NCI-H446 treated with DMSO at 0.1 percent for 48 hours (cell line): ENCODE data around the gene POU6F2.
"Not testable (repeated sequence)": the region's sequence is repeated elsewhere in the genome, so short reads cannot be mapped to it uniquely, and the experiment has no call there.

Experiments
- DNase-seq: peaks from one replicate; lab custom pipeline; 2025; lab: John Stamatoyannopoulos, UW

POU6F2 gene, protein sequence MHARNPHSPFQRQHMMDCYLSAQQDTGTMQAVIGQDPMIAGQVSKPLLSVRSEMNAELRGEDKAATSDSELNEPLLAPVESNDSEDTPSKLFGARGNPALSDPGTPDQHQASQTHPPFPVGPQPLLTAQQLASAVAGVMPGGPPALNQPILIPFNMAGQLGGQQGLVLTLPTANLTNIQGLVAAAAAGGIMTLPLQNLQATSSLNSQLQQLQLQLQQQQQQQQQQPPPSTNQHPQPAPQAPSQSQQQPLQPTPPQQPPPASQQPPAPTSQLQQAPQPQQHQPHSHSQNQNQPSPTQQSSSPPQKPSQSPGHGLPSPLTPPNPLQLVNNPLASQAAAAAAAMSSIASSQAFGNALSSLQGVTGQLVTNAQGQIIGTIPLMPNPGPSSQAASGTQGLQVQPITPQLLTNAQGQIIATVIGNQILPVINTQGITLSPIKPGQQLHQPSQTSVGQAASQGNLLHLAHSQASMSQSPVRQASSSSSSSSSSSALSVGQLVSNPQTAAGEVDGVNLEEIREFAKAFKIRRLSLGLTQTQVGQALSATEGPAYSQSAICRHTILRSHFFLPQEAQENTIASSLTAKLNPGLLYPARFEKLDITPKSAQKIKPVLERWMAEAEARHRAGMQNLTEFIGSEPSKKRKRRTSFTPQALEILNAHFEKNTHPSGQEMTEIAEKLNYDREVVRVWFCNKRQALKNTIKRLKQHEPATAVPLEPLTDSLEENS

DNA sequence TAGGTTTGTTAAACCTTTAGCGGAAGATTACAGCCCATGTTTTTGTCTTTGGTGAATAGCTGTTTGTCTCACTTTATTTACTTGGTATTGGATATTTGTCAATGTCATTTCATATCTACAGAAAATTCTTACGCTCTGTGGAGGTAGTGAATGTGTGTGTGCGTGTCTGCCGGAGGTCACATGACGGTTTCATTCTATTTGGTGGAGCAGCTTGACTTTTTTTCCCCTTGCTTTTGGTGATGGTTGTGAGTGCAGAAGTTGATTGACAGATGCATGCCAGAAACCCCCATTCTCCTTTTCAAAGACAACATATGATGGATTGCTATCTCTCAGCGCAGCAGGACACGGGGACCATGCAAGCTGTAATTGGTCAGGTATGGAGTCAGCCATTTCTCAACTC is at the start of gene POU6F2:
Gene POU6F2, plus strand, starts transcription at position 225 of the 400 bp plus-strand sequence. Its CDS starts 45 bp downstream, at position 270.
- no peak for DNase-seq

DNA sequence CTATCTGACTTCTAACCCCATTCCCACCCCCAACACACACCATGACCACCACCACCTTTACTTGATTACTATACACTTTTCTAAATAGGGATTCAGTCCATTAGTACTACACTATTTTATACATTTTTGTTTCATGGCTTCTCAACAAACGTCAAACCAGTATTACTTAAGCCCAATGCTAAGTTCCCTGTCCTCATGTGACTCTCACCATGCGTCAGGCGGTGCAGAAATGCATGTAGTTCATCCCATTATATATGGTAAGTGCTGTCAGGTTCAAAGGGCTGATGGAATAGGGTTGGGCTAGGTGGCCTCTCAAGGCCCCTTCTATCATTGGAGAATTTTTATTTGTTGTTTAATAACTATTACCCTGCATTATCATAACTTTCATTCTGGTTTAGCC is 49.2 kb upstream of the POU6F2 start:
- no peak for DNase-seq

DNA sequence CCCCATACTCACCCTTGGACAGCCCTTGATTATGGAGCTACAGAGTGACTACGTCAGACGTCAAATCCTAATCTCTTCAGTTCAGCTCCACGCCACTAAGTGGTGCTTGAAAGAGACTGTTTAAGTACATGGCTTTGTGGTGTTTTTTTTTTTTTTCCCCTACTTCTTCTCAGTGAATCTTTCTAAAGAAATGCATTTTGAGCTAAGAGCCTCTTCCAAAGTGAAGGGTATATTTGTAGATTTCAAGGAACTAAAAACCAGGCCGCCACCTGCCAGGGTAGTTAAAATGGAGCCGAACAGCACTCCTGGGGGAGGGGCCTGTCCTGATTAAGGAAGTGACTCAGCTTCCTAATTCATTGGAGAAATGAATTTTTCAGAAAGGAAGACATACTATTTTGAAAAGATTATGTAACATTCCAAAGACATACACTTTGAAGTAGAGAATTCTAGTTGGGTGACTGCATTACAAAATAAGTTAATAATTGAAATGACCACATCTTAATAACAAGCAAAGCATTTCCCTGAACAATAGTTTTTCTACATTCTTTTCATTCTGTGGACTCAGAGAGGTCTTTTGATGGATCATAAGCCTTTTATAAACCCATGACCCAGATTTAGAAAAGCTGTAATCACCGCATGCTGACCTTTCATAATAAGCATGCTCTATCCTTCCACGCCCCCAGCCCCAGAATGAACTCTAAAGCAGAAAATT is 48.1 kb upstream of the POU6F2 start:
- DNase-seq, result no peak

DNA sequence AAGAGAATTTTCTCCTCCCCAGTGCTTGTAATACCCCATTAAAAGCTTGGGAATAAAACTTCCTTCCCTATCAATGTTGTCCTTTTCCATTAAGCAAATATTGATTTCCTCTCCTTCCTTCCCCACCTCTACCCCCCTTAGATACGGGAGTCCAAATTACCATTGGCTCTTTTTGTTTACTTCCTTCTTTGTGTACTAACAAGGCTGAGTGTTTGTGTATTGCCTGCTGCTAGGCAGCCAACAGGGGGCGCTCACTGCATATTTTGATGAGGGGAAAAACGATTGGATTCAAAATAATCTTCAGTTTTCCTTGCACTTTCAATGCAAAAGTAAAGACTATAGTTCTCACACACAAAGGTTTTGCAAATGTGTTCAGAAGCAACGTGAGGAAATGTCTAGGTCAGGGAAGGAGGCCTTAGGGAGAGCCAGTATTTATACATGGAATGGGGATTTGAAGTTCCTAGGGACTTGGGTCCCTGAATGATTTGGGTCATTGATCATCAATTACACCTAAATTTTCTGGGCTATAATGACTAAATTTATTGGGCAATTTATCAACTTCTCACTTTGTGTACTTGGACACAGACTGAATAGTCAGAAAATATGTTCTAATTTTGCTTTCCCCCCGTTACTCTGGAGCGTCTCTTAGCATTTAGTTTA is 45.1 kb upstream of the POU6F2 start:
- no peak for DNase-seq

DNA sequence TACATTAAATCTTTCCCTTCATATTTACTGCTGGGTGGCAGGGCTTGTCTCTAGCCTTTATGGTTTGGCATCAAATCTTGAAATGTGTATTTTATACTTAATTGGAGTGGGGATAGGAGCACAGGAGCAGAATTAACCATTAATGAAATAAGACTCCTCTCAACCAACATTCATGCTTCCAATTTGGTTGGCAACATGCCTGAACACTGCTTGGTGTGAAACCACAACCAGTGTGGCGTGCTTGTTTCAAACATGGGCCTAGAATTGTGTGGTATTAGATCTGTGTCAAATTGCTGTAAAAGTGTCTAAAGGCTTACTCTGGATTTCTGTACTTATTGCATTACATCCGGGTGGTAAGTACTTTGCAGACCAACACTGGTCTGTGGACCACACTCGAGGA is 43.7 kb upstream of the POU6F2 start:
- DNase-seq, result no peak

DNA sequence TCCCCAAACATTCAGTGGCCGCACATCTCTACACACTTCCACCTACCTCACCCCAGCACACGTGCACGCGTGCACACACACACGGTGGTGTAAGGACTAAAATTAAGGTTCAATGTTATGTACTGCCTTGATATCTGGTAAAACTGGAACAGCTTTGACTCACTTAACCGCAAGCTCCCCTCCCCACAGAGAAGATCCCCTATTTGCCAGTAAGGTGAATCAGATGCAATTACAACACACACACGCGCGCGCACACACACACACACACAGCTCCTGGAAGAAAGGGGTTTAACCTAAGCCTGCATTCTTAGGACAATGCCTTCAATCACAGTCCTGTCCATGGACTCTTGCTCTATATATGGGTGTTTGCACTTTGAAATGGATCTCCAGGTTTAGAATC is 43.2 kb upstream of the POU6F2 start:
- no peak for DNase-seq

DNA sequence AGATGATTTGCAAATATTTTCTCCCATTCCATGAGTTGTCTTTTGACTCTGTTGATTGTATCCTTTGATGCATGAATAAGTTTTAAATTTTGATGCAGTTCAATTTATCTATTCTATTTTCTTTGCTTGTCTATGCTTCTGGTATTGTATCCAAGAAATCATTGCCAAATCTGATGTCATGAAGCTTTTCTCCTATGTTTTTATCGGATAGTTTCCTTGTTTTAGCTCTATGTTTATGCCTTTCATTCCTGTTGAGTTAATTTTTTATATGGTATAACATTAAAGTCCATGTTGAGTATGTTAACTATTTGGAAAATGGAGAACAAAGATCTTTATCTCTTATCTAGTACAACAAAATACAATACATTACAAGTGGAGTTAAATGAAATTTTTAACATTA is 41.1 kb upstream of the POU6F2 start:
- DNase-seq, result no peak

DNA sequence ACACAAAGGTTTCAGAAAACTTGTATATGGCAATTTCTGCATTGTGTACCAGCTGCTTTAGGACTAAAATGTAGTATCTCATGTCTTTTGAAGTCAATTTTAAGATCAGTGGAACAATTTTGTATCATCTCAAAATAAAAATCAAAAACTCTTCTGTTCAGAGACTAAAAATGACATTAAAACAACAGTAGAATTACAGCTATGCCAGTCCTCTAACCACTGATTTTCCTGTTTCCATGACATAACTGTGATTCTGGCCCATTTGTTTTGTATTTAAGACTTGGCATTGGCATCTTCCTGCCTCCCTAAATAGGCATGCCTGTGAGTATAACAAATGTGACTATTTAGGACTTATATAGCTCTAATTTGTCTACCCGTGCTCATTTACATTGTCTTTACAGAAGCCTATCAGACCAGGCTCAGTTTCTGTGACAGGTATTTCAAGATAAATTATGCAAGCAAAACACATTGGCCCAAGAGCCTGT is 39.7 kb upstream of the POU6F2 start:
- DNase-seq, result no peak

DNA sequence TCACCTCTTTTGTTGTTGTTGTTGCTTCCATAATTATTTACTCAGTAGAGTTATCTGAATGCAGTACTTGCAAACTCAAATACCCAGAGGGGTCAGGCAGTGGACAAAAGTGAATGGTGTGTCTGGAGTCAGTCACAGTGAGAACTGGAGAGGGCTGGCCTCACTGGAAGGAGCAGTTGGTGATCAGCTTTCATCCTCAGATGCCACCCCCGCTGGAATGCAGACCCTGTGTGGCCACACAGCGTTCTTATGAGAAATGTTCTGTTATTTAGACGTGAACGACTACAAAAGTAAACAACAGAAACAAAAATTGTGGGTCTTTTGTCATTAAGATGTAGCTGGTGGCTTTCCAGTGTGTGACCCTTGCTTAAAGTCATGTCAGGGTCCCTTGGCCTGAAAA is 39.1 kb upstream of the POU6F2 start:
- DNase-seq, result no peak

DNA sequence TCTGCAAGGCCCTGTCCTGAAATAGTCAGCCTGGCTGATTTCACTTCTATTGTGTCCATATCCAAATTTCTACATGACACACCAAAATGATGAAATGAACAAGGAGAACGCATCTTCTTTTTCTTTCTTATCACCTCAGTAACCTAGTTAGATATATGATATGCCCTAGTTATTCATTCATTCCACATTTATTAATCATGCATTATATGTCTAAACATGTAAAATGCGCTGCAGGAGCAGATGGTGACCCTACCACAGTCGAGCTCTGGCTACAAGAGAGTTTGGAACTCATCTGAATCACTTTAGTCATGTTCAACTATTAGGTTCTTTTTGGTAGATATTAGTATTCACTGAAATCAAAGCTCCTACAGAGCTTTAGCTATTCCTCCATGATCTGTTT is 36.9 kb upstream of the POU6F2 start:
- DNase-seq, result no peak

DNA sequence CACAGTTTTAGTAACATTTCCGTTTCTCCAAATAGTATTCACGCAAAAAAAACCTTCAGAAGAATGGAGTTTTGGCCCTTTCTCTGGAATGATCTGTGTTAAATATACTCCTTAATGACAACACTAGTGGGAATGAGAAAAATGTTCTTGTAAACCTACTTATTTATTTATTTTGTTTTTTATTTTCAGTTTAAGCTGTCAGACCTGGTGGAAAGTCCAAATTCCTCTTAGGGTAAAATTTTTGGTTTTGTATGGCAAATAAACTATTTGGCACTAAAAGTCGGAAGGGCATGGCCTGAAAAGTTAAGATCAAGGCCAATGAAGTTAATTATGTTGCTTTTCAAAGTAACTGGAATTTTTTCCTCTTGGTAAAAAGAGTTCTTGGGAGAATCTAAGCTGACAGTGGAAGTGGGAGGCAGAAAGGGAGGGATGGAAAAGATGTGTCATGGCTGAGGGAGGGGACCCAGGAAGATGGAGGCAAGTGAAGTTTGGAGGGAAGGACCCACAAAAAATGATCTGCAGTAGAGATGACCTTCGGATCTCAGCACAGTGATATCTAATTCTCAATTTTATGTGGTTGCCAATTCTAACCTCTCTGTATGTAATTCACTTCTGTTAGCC is 35.2 kb upstream of the POU6F2 start:
- no peak for DNase-seq

DNA sequence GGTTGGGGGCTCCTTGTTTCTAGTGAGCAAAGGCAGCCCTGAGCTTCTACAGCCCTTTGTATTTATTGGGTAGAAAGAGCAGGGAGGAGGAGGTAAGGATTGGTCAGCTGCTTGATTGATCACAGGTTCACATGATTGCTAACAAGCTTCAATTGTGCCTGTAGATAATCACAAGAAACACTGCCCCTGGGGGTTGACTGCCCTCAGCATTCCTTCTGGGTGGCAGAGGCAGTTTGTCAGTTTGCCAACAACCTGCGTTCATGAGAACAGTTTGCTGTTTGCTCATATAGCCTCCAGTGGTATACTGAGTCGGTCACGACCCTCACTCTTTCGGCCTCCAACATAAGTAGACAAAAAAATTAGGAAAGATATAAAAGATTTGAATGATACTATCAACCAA is 30.2 kb upstream of the POU6F2 start:
- DNase-seq, result not testable (repeated sequence)

DNA sequence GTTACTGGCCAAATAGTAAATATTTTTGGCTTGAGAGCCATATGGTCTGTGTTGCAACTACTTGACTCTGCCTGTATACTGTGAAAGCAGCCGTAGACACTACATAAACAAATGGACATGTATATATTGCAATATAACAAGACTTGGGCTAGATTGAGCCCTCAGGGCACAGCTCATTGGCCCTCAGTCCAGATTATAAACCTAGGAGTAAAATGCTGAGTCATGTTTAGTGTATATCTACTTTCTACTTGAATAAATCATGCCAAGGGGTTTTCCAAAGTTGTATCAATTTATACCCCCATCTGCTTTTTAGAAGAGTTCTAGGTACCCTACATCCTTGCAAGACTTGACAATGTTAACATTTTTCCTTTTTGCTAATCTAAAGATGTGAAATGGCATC is 27.4 kb upstream of the POU6F2 start:
- DNase-seq, result no peak

DNA sequence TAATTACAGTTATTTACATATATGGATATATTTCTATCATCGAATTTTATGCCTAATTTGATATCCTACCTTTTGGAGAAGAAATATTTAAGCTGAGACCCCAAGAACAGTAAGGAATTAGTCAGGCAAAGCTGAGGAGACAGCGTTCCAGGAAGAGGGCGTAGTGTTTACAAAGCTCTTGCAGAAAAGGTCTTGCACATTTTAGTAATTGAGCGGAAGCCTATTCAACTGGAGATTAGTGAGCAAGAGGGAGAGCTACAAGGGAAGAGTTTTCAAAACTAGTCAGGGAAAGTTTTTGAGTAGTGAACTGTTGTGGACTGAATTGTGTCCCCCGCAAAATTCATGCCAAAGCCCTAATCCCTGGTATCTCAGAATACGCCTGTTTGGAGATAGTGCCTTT is 26.5 kb upstream of the POU6F2 start:
- no peak for DNase-seq

DNA sequence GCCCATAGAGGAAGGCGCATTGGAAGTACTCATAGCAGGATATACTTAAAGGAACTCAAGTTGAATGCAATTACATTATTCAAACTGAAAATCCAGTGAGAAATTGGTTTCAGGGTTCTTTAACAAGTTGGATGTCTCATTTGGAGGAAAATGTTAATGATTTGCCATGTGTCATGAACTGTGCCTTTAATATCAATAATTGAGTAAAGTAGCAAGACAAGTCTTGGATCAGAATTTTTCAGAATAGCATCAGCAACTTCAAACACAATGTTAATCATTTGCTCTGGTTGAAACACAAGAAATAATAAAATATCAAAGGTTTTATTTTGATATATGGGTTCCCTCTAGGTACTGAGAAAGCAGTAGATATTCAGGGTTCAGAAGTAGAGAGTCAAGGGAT is 24.5 kb upstream of the POU6F2 start:
- no peak for DNase-seq

DNA sequence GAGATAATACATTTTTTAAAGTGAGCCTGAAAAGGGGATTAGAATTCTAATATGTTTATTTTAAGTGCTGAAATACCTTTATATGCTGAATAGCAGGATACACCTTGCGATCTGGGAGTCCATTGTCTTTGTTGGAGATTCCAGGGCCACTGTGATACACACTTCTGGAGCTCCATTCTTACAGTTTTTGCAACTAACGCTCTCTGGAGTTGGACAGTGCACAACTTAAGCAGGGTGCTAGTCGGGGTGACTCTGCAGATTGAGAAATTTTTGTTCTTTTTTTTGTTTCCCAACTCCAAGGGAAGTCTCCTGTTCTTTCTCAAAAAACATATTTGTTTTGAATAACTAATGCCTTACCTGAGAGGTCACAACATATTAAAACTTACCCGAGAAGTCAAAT is 23.7 kb upstream of the POU6F2 start:
- DNase-seq, result no peak

DNA sequence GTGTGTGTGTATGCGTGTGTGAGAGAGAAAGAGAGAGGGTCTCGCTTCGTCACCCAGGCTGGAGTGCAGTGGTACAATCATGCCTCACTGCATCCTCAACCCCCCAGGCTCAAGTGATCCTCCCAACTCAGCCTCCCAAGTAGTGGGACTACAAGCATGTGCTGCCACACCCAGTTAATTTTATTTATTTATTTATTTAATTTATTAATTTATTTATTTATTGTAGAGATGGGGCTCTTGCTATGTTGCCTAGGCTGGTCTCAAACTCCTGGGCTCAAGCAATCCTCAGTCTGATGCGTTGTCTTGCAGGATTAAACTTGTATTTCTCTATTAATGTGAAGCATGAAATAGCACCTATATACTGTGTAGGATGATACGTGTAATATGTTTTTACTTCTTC is 21.8 kb upstream of the POU6F2 start:
- DNase-seq, result no peak

DNA sequence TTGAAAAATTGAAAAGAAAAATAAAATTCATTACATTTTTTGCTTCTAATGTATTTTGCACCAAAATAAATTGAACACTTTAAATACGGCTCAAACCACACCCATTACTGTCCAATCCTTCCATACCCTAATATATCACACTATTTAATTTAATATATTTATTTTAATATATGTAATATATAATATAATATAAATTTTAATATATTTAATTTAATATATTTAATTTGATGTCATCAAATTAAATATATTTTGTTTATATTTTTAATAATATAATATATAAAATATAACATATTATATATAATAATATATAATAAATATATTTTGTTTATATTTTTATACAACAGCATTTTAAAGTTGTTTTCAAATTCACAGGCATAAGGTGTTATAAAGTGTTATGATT is 15.7 kb upstream of the POU6F2 start:
- no peak for DNase-seq

DNA sequence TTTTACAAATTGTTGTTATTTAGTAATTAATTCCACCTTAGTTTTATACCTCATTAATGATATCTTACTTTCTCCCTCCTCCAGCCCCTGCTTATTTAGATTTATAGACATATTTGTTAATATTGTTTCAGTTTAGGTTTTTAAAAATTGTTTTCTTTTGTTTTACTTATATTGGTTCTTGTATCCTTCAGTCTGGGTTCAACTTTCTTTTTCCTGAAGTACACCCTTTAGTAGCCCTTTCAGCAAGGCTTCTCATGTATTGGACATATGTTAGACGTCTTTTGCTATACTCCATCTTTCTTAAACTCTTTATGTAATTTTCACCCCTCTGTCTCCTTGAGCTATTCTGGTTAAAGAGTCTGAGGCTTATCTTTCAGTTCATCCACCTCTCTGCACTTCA is 12.8 kb upstream of the POU6F2 start:
- DNase-seq, result no peak

DNA sequence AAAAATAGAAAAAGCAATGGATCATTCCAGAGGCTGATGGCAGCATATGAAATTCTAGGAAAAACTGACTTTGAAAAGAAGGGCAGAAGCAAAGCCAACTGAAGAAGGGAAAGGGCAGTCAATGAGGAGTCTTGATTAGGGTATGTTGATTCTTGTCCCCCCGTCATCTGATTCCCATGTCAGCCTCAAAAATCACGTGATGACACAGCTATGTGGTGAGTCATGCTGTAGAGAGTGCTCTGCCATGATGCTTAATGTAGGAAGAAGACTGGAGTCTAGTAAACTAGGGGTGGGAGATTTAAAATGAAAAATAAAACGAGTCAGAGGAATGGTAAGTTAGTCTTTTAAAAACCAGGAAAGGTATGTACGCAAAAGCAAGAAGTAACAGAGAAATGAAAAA is 3.9 kb upstream of the POU6F2 start:
- no peak for DNase-seq

DNA sequence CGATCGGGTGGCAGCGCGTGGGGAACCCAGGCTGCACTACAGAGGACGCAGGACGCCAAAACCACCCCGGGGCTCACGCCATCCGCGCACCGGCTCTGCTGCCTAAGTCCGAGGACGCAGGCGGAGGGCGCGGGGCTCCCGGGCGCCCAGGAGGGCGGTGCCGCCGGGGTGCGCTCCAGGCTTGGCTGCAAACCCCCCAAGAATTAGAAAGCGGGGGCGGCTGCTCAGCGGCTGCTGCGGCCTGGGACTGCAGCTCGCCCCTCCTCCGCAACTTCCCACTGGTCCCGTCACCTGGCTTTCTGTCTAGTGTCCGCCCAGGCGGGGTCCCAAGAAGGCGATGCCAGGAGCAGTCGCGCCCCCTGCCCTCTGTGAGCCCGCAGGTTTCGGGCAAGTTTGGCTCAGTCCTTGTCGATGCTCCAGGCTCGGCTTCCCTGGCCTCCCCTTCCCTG is 1.7 kb upstream of the POU6F2 start:
- DNase-seq, result no peak

DNA sequence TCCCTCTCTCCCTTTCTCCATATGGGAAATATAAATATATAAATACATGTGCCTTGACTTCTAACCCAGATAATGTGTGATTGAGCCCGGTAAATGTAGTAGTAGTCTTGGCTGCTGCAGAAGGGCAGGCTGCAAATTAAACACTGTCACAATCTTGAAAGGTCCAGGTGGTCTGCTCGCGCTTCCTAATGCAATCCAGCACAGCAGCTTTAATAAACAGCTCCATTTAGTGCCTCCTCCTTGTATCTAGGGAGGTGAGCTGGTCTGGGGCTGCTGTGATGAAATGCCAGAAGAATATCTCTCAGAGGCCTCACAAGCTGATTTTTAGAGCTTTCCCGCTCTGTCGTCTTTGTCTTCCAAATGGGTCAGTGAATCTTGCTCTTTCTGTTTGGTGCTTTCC is 782 bp downstream of the POU6F2 start:
- DNase-seq, result no peak
